ENCODE measurements around the gene UVRAG.
A peak's percentile ranks its signal among the peaks of the same experiment; 100 is the strongest.

Gene UVRAG

GRCh38 chr11:76151556-76152085 lies 336.6 kb downstream of the UVRAG start:
- no peak overlapping the region for H3K9ac ChIP-seq (ENCODE audit: insufficient read length, low read depth)
- H3K4me1 ChIP-seq (ENCODE audit: insufficient read depth, insufficient read length) = peaks cover 5% of the 10 kb centered on the region
- TF ChIP-seq YY1 (IDR thresholded peaks at IDR 0.05; ENCODE audit: insufficient read depth, insufficient read length) (no peak), SUZ12 (IDR thresholded peaks at IDR 0.05; ENCODE audit: extremely low read depth, insufficient read depth, insufficient read length) (no peak), ZNF274 (IDR thresholded peaks at IDR 0.05; ENCODE audit: low read depth, low read length) (no peak)
- peaks cover 12% of the 10 kb centered on the region for H3K27me3 ChIP-seq (ENCODE audit: insufficient read depth, insufficient read length)
- no peak for DNase-seq (ENCODE audit: low read depth, low spot score)
- H3K4me3 ChIP-seq (ENCODE audit: insufficient read length, low read depth) = no peak overlapping the region
- no peaks in the 10 kb centered on the region for H3K36me3 ChIP-seq (ENCODE audit: insufficient read depth, insufficient read length, low read length)
- H3K9me3 ChIP-seq (ENCODE audit: insufficient read depth, low read length) = no peaks in the 10 kb centered on the region

- H3K9ac ChIP-seq (ENCODE audit: insufficient read length, low read depth) = peak overlapping the region; percentile 50
Observed at GRCh38 chr11:76152086-76152681, 337.2 kb downstream of the UVRAG start.

GRCh38 chr11:76152741-76153570 lies 337.9 kb downstream of the UVRAG start:
- H3K36me3 ChIP-seq (ENCODE audit: insufficient read depth, insufficient read length, low read length) = no peaks in the 10 kb centered on the region
- no peak for DNase-seq (ENCODE audit: low read depth, low spot score)
- H3K9me3 ChIP-seq (ENCODE audit: insufficient read depth, low read length) = no peaks in the 10 kb centered on the region
- no peak for TF ChIP-seq SUZ12 (IDR thresholded peaks at IDR 0.05; ENCODE audit: extremely low read depth, insufficient read depth, insufficient read length)
- TF ChIP-seq ZNF274 (IDR thresholded peaks at IDR 0.05; ENCODE audit: low read depth, low read length) = no peak
- no peak for TF ChIP-seq YY1 (IDR thresholded peaks at IDR 0.05; ENCODE audit: insufficient read depth, insufficient read length)
- H3K4me3 ChIP-seq (ENCODE audit: insufficient read length, low read depth) = peak overlapping the region; percentile 11
- peak overlapping the region; percentile 50 for H3K9ac ChIP-seq (ENCODE audit: insufficient read length, low read depth)
- peaks cover 12% of the 10 kb centered on the region for H3K27me3 ChIP-seq (ENCODE audit: insufficient read depth, insufficient read length)
- peaks cover 5% of the 10 kb centered on the region for H3K4me1 ChIP-seq (ENCODE audit: insufficient read depth, insufficient read length)

More at GRCh38 chr11:76152086-76152681, 337.2 kb downstream of the UVRAG start:
- no peak for TF ChIP-seq SUZ12 (IDR thresholded peaks at IDR 0.05; ENCODE audit: extremely low read depth, insufficient read depth, insufficient read length)
- TF ChIP-seq ZNF274 (IDR thresholded peaks at IDR 0.05; ENCODE audit: low read depth, low read length) = no peak
- no peak for TF ChIP-seq YY1 (IDR thresholded peaks at IDR 0.05; ENCODE audit: insufficient read depth, insufficient read length)
- peak overlapping the region; percentile 22 for H3K4me3 ChIP-seq (ENCODE audit: insufficient read length, low read depth)
- H3K4me1 ChIP-seq (ENCODE audit: insufficient read depth, insufficient read length) = peaks cover 5% of the 10 kb centered on the region
- H3K36me3 ChIP-seq (ENCODE audit: insufficient read depth, insufficient read length, low read length) = no peaks in the 10 kb centered on the region
- no peaks in the 10 kb centered on the region for H3K9me3 ChIP-seq (ENCODE audit: insufficient read depth, low read length)
- peak; percentile 74 for DNase-seq (ENCODE audit: low read depth, low spot score)
- peaks cover 12% of the 10 kb centered on the region for H3K27me3 ChIP-seq (ENCODE audit: insufficient read depth, insufficient read length)

- Histone ChIP-seq H3K4me3 (ENCODE audit: insufficient read length, low read depth) (no peak overlapping the region), H3K27me3 (ENCODE audit: insufficient read depth, insufficient read length) (peaks cover 12% of the 10 kb centered on the region), H3K9ac (ENCODE audit: insufficient read length, low read depth) (no peak overlapping the region), H3K36me3 (ENCODE audit: insufficient read depth, insufficient read length, low read length) (no peaks in the 10 kb centered on the region), H3K4me1 (ENCODE audit: insufficient read depth, insufficient read length) (peaks cover 5% of the 10 kb centered on the region), H3K9me3 (ENCODE audit: insufficient read depth, low read length) (no peaks in the 10 kb centered on the region)
- TF ChIP-seq YY1 (IDR thresholded peaks at IDR 0.05; ENCODE audit: insufficient read depth, insufficient read length) (no peak), ZNF274 (IDR thresholded peaks at IDR 0.05; ENCODE audit: low read depth, low read length) (no peak), SUZ12 (IDR thresholded peaks at IDR 0.05; ENCODE audit: extremely low read depth, insufficient read depth, insufficient read length) (no peak)
- peak; percentile 20 for DNase-seq (ENCODE audit: low read depth, low spot score)
Observed at GRCh38 chr11:76153571-76153923, 338.5 kb downstream of the UVRAG start.

GRCh38 chr11:76155500-76156227 lies 340.7 kb downstream of the UVRAG start:
- DNase-seq (ENCODE audit: low read depth, low spot score) = no peak
- Histone ChIP-seq H3K4me1 (ENCODE audit: insufficient read depth, insufficient read length) (peaks cover 5% of the 10 kb centered on the region), H3K9ac (ENCODE audit: insufficient read length, low read depth) (no peak overlapping the region), H3K27me3 (ENCODE audit: insufficient read depth, insufficient read length) (peaks cover 12% of the 10 kb centered on the region), H3K4me3 (ENCODE audit: insufficient read length, low read depth) (no peak overlapping the region), H3K9me3 (ENCODE audit: insufficient read depth, low read length) (no peaks in the 10 kb centered on the region), H3K36me3 (ENCODE audit: insufficient read depth, insufficient read length, low read length) (no peaks in the 10 kb centered on the region)
- no peak for TF ChIP-seq SUZ12 (IDR thresholded peaks at IDR 0.05; ENCODE audit: extremely low read depth, insufficient read depth, insufficient read length)
- TF ChIP-seq YY1 (IDR thresholded peaks at IDR 0.05; ENCODE audit: insufficient read depth, insufficient read length) = no peak
- no peak for TF ChIP-seq ZNF274 (IDR thresholded peaks at IDR 0.05; ENCODE audit: low read depth, low read length)

- no peak overlapping the region for H3K9ac ChIP-seq (ENCODE audit: insufficient read length, low read depth)
- no peaks in the 10 kb centered on the region for H3K36me3 ChIP-seq (ENCODE audit: insufficient read depth, insufficient read length, low read length)
- peaks cover 5% of the 10 kb centered on the region for H3K4me1 ChIP-seq (ENCODE audit: insufficient read depth, insufficient read length)
- H3K4me3 ChIP-seq (ENCODE audit: insufficient read length, low read depth) = no peak overlapping the region
- peaks cover under 1% of the 10 kb centered on the region for H3K27me3 ChIP-seq (ENCODE audit: insufficient read depth, insufficient read length)
- no peaks in the 10 kb centered on the region for H3K9me3 ChIP-seq (ENCODE audit: insufficient read depth, low read length)
- TF ChIP-seq ZNF274 (IDR thresholded peaks at IDR 0.05; ENCODE audit: low read depth, low read length) (no peak), SUZ12 (IDR thresholded peaks at IDR 0.05; ENCODE audit: extremely low read depth, insufficient read depth, insufficient read length) (no peak), YY1 (IDR thresholded peaks at IDR 0.05; ENCODE audit: insufficient read depth, insufficient read length) (no peak)
- DNase-seq (ENCODE audit: low read depth, low spot score) = no peak
Observed at GRCh38 chr11:76156971-76157427, 342.0 kb downstream of the UVRAG start.
